K562 (cell line): ENCODE results near the gene DPH7. TPM values are rescaled to one million over a fixed set of nuclear protein-coding genes. Genes with fewer than 3 reads are reported as not detected.
A peak's percentile ranks its signal among the peaks of the same experiment; 100 is the strongest.

Experiments
- CHD1 ChIP-seq: fragments of 200-600 bp; sonication (generic); IDR thresholded peaks from one replicate; pipeline ENCODE4 v1.6.1; 2012; ENCODE audit warnings: mild to moderate bottlenecking, moderate library complexity, low read length, inconsistent platforms
- RBM14 ChIP-seq: fragments of 200-400 bp; formaldehyde crosslinking; IDR thresholded peaks from 2 replicates; pipeline ENCODE4 v1.6.1; 2018; ENCODE audit warnings: low read depth, mild to moderate bottlenecking, low read length, moderate library complexity, borderline replicate concordance; ENCODE audit not compliant: insufficient read depth
- TCF7 ChIP-seq: sonication (generic); IDR thresholded peaks from 2 replicates; pipeline ENCODE4 v1.6.1; 2016; ENCODE audit warnings: antibody characterized with exemption, borderline replicate concordance
- U2AF1 ChIP-seq: fragments of 200-400 bp; formaldehyde crosslinking; optimal IDR thresholded peaks from 2 replicates; pipeline ENCODE3; 2017; ENCODE audit warnings: mild to moderate bottlenecking, low read depth, low read length, moderate library complexity
- polyA plus RNA-seq, 8 experiments: library from polyadenylated mRNA; depleted of rRNA in 4 of 8; stranded (reverse) in 5 of 8; unstranded in 3 of 8; fragments of >200 nt; fragmentation: Nextera tagmentation in 2 of 8; fragmentation: Illumina TruSeq in 1 of 8; extraction: Ambion mirVana in 2 of 8; extraction: Trizol in 1 of 8; gene quantifications; 2 replicates each; pipeline versions ENCODE4 v1.2.1 to v1.2.3, GENCODE V29; 2011 to 2014; ENCODE audit warnings: inconsistent platforms in 1 of 8, missing spikeins in 1 of 8
- total RNA-seq, 7 experiments: library from RNA; depleted of rRNA in 6 of 7; stranded (reverse); fragments of >200 nt in 6 of 7; fragmentation: Illumina TruSeq in 2 of 7; extraction: Trizol in 2 of 7; gene quantifications; 2 replicates each; pipeline versions ENCODE4 v1.2.1 to v1.2.3, GENCODE V29; 2011 to 2021; ENCODE audit warnings: low replicate concordance in 1 of 7
- TF ChIP-seq, protein P1 (sequence below): fragments of 450-650 bp; formaldehyde crosslinking; IDR thresholded peaks from 2 replicates; pipeline ENCODE4 v1.4.0; 2022; ENCODE audit warnings: missing genetic modification characterization
- TF ChIP-seq, protein P2 (sequence below): fragments of 250-450 bp; sonication (Bioruptor Pico); IDR thresholded peaks from 2 replicates; pipeline ENCODE4 v1.8.0; 2021; ENCODE audit warnings: mild to moderate bottlenecking, moderate library complexity
- TF ChIP-seq, protein P3 (sequence below): sonication (generic); formaldehyde crosslinking; IDR thresholded peaks from 2 replicates; pipeline ENCODE4 v1.4.0; 2020; ENCODE audit warnings: mild to moderate bottlenecking, missing genetic modification reagents
- TF ChIP-seq, protein P4 (sequence below): IDR thresholded peaks from 3 replicates; pipeline ENCODE4 v1.6.1; 2011; ENCODE audit warnings: borderline replicate concordance, mild to moderate bottlenecking, moderate library complexity; ENCODE audit not compliant: insufficient read length; ENCODE audit errors: extremely low read depth
- TF ChIP-seq, protein P5 (sequence below): fragments of 450-650 bp; IDR thresholded peaks from 2 replicates; pipeline ENCODE4 v1.6.1; 2018; ENCODE audit not compliant: partially characterized antibody

Gene DPH7
- total and polyA plus RNA-seq, 9 of the 15 experiments (the other 6 are each of a cell fraction or from before 2014, with no cell fraction given) = 13.9 to 68.6 (median 41.3) TPM

DNA sequence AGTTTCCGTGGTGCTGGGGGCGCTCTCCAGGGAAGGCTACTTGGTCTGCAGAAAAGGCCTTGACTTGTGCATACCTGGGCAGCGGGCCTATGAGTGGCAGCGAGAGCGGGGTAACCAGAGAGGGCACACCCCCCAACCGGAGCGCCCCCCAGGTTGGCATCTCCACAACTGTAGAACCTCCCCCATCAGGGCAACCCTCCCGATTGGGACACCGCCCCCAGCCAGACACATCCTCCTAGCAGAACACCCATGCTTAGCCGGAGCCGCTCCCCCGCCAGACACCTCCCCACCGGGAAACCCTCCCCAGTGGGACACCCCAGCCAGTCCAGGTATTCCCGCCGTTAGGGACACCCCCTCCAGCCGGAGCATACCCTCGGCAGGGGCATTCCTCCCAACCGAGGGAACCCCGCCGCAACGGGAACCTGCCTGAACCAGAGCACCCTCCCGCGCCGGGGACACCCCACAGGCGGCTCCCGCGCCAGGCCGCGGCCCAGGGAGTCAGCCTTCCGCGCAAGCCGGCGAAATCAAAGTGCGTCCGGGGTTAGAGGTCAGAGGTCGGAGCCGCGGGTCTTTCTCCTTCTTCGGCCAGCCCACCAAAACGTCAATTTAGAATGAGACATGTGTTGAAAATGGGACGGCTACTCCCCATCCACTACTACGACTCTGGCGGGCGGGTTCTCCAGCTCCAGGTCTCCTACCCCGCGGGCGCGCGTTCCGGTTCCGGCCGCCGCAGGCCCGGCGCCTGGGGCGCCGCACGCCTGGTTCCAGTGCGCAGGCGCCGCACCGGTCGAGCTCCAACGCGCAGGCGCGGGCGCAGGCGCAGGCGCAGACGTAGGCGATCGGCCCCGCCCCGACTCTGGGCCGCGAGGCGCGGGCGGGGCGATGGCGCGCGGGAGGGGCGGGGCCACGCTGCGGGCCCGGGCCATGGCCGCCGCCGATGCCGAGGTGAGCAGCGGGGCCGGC lies 39.7 kb upstream of the DPH7 start, which contains the start of gene EHMT1 (continued):
- TF ChIP-seq, protein P1, sequence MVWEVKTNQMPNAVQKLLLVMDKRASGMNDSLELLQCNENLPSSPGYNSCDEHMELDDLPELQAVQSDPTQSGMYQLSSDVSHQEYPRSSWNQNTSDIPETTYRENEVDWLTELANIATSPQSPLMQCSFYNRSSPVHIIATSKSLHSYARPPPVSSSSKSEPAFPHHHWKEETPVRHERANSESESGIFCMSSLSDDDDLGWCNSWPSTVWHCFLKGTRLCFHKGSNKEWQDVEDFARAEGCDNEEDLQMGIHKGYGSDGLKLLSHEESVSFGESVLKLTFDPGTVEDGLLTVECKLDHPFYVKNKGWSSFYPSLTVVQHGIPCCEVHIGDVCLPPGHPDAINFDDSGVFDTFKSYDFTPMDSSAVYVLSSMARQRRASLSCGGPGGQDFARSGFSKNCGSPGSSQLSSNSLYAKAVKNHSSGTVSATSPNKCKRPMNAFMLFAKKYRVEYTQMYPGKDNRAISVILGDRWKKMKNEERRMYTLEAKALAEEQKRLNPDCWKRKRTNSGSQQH = 0 out of 2 replicates have a peak, but pooled peaks have one; percentile 60
- TF ChIP-seq U2AF1 (no peak), RBM14 (no peak), TCF7 (no peak), CHD1 (no peak)
- TF ChIP-seq, protein P2, sequence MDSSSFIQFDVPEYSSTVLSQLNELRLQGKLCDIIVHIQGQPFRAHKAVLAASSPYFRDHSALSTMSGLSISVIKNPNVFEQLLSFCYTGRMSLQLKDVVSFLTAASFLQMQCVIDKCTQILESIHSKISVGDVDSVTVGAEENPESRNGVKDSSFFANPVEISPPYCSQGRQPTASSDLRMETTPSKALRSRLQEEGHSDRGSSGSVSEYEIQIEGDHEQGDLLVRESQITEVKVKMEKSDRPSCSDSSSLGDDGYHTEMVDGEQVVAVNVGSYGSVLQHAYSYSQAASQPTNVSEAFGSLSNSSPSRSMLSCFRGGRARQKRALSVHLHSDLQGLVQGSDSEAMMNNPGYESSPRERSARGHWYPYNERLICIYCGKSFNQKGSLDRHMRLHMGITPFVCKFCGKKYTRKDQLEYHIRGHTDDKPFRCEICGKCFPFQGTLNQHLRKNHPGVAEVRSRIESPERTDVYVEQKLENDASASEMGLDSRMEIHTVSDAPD (CRISPR knock-in tag) = no peak
- TF ChIP-seq, protein P3, sequence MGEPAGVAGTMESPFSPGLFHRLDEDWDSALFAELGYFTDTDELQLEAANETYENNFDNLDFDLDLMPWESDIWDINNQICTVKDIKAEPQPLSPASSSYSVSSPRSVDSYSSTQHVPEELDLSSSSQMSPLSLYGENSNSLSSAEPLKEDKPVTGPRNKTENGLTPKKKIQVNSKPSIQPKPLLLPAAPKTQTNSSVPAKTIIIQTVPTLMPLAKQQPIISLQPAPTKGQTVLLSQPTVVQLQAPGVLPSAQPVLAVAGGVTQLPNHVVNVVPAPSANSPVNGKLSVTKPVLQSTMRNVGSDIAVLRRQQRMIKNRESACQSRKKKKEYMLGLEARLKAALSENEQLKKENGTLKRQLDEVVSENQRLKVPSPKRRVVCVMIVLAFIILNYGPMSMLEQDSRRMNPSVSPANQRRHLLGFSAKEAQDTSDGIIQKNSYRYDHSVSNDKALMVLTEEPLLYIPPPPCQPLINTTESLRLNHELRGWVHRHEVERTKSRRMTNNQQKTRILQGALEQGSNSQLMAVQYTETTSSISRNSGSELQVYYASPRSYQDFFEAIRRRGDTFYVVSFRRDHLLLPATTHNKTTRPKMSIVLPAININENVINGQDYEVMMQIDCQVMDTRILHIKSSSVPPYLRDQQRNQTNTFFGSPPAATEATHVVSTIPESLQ (CRISPR knock-in tag) = peak; percentile 65; the same call in 1 of the 2 replicates
- TF ChIP-seq, protein P4, sequence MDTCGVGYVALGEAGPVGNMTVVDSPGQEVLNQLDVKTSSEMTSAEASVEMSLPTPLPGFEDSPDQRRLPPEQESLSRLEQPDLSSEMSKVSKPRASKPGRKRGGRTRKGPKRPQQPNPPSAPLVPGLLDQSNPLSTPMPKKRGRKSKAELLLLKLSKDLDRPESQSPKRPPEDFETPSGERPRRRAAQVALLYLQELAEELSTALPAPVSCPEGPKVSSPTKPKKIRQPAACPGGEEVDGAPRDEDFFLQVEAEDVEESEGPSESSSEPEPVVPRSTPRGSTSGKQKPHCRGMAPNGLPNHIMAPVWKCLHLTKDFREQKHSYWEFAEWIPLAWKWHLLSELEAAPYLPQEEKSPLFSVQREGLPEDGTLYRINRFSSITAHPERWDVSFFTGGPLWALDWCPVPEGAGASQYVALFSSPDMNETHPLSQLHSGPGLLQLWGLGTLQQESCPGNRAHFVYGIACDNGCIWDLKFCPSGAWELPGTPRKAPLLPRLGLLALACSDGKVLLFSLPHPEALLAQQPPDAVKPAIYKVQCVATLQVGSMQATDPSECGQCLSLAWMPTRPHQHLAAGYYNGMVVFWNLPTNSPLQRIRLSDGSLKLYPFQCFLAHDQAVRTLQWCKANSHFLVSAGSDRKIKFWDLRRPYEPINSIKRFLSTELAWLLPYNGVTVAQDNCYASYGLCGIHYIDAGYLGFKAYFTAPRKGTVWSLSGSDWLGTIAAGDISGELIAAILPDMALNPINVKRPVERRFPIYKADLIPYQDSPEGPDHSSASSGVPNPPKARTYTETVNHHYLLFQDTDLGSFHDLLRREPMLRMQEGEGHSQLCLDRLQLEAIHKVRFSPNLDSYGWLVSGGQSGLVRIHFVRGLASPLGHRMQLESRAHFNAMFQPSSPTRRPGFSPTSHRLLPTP = no peak
- TF ChIP-seq, protein P5, sequence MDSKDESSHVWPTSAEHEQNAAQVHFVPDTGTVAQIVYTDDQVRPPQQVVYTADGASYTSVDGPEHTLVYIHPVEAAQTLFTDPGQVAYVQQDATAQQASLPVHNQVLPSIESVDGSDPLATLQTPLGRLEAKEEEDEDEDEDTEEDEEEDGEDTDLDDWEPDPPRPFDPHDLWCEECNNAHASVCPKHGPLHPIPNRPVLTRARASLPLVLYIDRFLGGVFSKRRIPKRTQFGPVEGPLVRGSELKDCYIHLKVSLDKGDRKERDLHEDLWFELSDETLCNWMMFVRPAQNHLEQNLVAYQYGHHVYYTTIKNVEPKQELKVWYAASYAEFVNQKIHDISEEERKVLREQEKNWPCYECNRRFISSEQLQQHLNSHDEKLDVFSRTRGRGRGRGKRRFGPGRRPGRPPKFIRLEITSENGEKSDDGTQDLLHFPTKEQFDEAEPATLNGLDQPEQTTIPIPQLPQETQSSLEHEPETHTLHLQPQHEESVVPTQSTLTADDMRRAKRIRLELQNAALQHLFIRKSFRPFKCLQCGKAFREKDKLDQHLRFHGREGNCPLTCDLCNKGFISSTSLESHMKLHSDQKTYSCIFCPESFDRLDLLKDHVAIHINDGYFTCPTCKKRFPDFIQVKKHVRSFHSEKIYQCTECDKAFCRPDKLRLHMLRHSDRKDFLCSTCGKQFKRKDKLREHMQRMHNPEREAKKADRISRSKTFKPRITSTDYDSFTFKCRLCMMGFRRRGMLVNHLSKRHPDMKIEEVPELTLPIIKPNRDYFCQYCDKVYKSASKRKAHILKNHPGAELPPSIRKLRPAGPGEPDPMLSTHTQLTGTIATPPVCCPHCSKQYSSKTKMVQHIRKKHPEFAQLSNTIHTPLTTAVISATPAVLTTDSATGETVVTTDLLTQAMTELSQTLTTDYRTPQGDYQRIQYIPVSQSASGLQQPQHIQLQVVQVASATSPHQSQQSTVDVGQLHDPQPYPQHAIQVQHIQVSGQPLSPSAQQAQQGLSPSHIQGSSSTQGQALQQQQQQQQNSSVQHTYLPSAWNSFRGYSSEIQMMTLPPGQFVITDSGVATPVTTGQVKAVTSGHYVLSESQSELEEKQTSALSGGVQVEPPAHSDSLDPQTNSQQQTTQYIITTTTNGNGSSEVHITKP = no peak
